WTC11 (cell line): ENCODE results near the gene MAML3. TPM values are rescaled to one million over a fixed set of nuclear protein-coding genes. Genes with fewer than 3 reads are reported as not detected.

ENCODE experiments used
- ATAC-seq: fragments of 200-7000 bp; cut with Tn5 transposase; 2 replicates; pipeline ENCODE4 v1.10.0; 2021; ENCODE audit warnings: mild to moderate bottlenecking, moderate library complexity
- CTCF ChIA-PET: fragments of 300-600 bp; sonication (Branson Sonifier 250); formaldehyde crosslinking; loops from one replicate; lab custom pipeline; 2021; ENCODE audit warnings: antibody characterized with exemption; lab: Charles Lee
- POLR2A ChIA-PET: fragments of 350-600 bp; sonication (Branson Sonifier 250); formaldehyde crosslinking; loops from one replicate; lab custom pipeline; 2021; ENCODE audit warnings: antibody characterized with exemption; lab: Charles Lee
- DNase-seq: peaks from one replicate; pipeline ENCODE4 v3.0.0; 2021; ENCODE audit warnings: low spot score
- H3K27ac Mint-ChIP-seq: 2 replicates; pipeline ENCODE4 v1.8.0; 2021; ENCODE audit warnings: mixed read lengths
- H3K27me3 Mint-ChIP-seq: 2 replicates; pipeline ENCODE4 v1.8.0; 2021; ENCODE audit warnings: low read depth, mild to moderate bottlenecking, moderate library complexity, mixed read lengths
- H3K36me3 Mint-ChIP-seq: 2 replicates; pipeline ENCODE4 v1.8.0; 2021; ENCODE audit warnings: mixed read lengths
- H3K4me1 Mint-ChIP-seq: 2 replicates; pipeline ENCODE4 v1.8.0; 2022; ENCODE audit warnings: mixed read lengths
- H3K4me3 Mint-ChIP-seq: 2 replicates; pipeline ENCODE4 v1.8.0; 2021; ENCODE audit warnings: mild to moderate bottlenecking, moderate library complexity, mixed read lengths
- H3K9me3 Mint-ChIP-seq: 2 replicates; pipeline ENCODE4 v1.8.0; 2021; ENCODE audit warnings: mixed read lengths
- ATF3 ChIP-seq: sonication (generic); formaldehyde crosslinking; conservative IDR thresholded peaks from 2 replicates; pipeline ENCODE4 v1.8.1; 2022; ENCODE audit warnings: mild to moderate bottlenecking, missing genetic modification reagents
- ATF6 ChIP-seq: sonication (generic); formaldehyde crosslinking; IDR thresholded peaks from 2 replicates; pipeline ENCODE4 v1.8.1; 2023; ENCODE audit warnings: mild to moderate bottlenecking, missing genetic modification reagents
- EMX1 ChIP-seq: fragments of 250-450 bp; sonication (Bioruptor Pico); IDR thresholded peaks from 2 replicates; pipeline ENCODE4 v1.8.0; 2021; ENCODE audit warnings: mild to moderate bottlenecking
- HMGA2 ChIP-seq: fragments of 250-450 bp; sonication (Bioruptor Pico); IDR thresholded peaks from 2 replicates; pipeline ENCODE4 v1.4.0; 2021; ENCODE audit warnings: mild to moderate bottlenecking, moderate library complexity
- KAT7 ChIP-seq: sonication (generic); formaldehyde crosslinking; IDR thresholded peaks from 2 replicates; pipeline ENCODE4 v1.8.1; 2023; ENCODE audit warnings: missing genetic modification reagents, mild to moderate bottlenecking, borderline replicate concordance
- NFATC4 ChIP-seq: fragments of 250-450 bp; sonication (Bioruptor Pico); IDR thresholded peaks from 2 replicates; pipeline ENCODE4 v1.9.0; 2021; ENCODE audit warnings: mild to moderate bottlenecking
- NR2C2 ChIP-seq: sonication (generic); formaldehyde crosslinking; IDR thresholded peaks from 2 replicates; pipeline ENCODE4 v1.8.0; 2022; ENCODE audit warnings: mild to moderate bottlenecking, missing genetic modification reagents
- OVOL2 ChIP-seq: fragments of 250-450 bp; sonication (Bioruptor Pico); IDR thresholded peaks from 2 replicates; pipeline ENCODE4 v1.9.0; 2021; ENCODE audit warnings: mild to moderate bottlenecking, borderline replicate concordance
- PRDM15 ChIP-seq: sonication (generic); formaldehyde crosslinking; IDR thresholded peaks from 2 replicates; pipeline ENCODE4 v1.8.0; 2022; ENCODE audit warnings: missing genetic modification reagents
- PRRX2 ChIP-seq: fragments of 250-450 bp; sonication (Bioruptor Pico); IDR thresholded peaks from 2 replicates; pipeline ENCODE4 v1.8.0; 2021; ENCODE audit warnings: mild to moderate bottlenecking
- TEAD4 ChIP-seq: sonication (generic); formaldehyde crosslinking; IDR thresholded peaks from 2 replicates; pipeline ENCODE4 v1.8.0; 2022; ENCODE audit warnings: mild to moderate bottlenecking, missing genetic modification reagents
- USF1 ChIP-seq: sonication (generic); formaldehyde crosslinking; IDR thresholded peaks from 2 replicates; pipeline ENCODE4 v1.8.0; 2022; ENCODE audit warnings: mild to moderate bottlenecking, missing genetic modification reagents
- ZNF232 ChIP-seq: sonication (generic); formaldehyde crosslinking; IDR thresholded peaks from 2 replicates; pipeline ENCODE4 v1.8.0; 2022; ENCODE audit warnings: mild to moderate bottlenecking, missing genetic modification reagents
- ZNF396 ChIP-seq: fragments of 250-450 bp; sonication (Bioruptor Pico); IDR thresholded peaks from 2 replicates; pipeline ENCODE4 v1.8.0; 2021; ENCODE audit warnings: mild to moderate bottlenecking, moderate library complexity, borderline replicate concordance
- ZNF416 ChIP-seq: fragments of 250-450 bp; sonication (Bioruptor Pico); IDR thresholded peaks from 2 replicates; pipeline ENCODE4 v1.9.0; 2021; ENCODE audit warnings: mild to moderate bottlenecking, inconsistent platforms
- total RNA-seq: library from RNA; stranded (reverse); gene quantifications from 3 replicates; pipeline ENCODE4 v1.2.3, GENCODE V29; 2021
- TF ChIP-seq, protein P1 (sequence below): sonication (generic); formaldehyde crosslinking; IDR thresholded peaks from 2 replicates; pipeline ENCODE4 v1.8.1; 2023; ENCODE audit warnings: mild to moderate bottlenecking, missing genetic modification reagents, borderline replicate concordance
- TF ChIP-seq, protein P2 (sequence below): sonication (generic); formaldehyde crosslinking; IDR thresholded peaks from 2 replicates; pipeline ENCODE4 v1.8.1; 2023; ENCODE audit warnings: mild to moderate bottlenecking, missing genetic modification reagents, moderate library complexity
- TF ChIP-seq, protein P3 (sequence below): sonication (generic); formaldehyde crosslinking; IDR thresholded peaks from 2 replicates; pipeline ENCODE4 v1.8.0; 2023; ENCODE audit warnings: mild to moderate bottlenecking, missing genetic modification reagents
- TF ChIP-seq, protein P4 (sequence below): sonication (generic); formaldehyde crosslinking; IDR thresholded peaks from 2 replicates; pipeline ENCODE4 v1.8.1; 2023; ENCODE audit warnings: mild to moderate bottlenecking, missing genetic modification reagents, moderate library complexity
- TF ChIP-seq, protein P5 (sequence below): fragments of 250-450 bp; sonication (Bioruptor Pico); IDR thresholded peaks from 2 replicates; pipeline ENCODE4 v2.1.2; 2022; ENCODE audit warnings: mild to moderate bottlenecking, moderate library complexity

MAML3 gene
- total RNA-seq, 1 experiment from 2014 or later: 7.4 TPM

DNA sequence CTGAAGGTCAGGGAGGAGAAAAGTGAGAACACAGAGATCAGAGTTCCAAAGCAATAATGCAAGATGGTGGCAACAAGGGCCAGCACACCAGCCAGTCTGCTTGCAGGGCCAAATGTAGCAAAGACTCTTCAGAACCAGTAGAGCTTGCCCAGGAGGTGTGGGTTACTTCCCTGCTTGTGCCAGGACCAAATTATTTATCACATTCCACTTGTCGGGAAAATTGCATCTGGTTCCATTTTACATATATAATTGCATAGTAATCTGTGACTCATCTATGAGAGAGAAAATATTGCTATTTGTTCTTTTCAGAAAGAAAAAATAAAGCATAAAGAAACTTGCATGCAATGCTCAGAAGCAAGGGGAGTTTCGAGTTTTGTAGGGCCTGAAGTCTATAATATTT, 41.4 kb downstream of the MAML3 start:
- ChIA-PET POLR2A (no interaction called here), CTCF (no interaction called here)
- Mint-ChIP-seq H3K4me1 (peaks cover 14% of the 10 kb centered on the region), H3K9me3 (no peaks in the 10 kb centered on the region), H3K36me3 (no peaks in the 10 kb centered on the region), H3K4me3 (no peak overlapping the region), H3K27ac (no peak overlapping the region), H3K27me3 (no peaks in the 10 kb centered on the region)
- DNase-seq: no peak
- TF ChIP-seq, protein P1, sequence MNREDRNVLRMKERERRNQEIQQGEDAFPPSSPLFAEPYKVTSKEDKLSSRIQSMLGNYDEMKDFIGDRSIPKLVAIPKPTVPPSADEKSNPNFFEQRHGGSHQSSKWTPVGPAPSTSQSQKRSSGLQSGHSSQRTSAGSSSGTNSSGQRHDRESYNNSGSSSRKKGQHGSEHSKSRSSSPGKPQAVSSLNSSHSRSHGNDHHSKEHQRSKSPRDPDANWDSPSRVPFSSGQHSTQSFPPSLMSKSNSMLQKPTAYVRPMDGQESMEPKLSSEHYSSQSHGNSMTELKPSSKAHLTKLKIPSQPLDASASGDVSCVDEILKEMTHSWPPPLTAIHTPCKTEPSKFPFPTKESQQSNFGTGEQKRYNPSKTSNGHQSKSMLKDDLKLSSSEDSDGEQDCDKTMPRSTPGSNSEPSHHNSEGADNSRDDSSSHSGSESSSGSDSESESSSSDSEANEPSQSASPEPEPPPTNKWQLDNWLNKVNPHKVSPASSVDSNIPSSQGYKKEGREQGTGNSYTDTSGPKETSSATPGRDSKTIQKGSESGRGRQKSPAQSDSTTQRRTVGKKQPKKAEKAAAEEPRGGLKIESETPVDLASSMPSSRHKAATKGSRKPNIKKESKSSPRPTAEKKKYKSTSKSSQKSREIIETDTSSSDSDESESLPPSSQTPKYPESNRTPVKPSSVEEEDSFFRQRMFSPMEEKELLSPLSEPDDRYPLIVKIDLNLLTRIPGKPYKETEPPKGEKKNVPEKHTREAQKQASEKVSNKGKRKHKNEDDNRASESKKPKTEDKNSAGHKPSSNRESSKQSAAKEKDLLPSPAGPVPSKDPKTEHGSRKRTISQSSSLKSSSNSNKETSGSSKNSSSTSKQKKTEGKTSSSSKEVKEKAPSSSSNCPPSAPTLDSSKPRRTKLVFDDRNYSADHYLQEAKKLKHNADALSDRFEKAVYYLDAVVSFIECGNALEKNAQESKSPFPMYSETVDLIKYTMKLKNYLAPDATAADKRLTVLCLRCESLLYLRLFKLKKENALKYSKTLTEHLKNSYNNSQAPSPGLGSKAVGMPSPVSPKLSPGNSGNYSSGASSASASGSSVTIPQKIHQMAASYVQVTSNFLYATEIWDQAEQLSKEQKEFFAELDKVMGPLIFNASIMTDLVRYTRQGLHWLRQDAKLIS: no peak
- no peak for TF ChIP-seq ATF6
- no peak for TF ChIP-seq KAT7 (CRISPR knock-in tag)
- no peak for TF ChIP-seq ZNF232 (CRISPR knock-in tag)
- TF ChIP-seq NFATC4 (CRISPR knock-in tag): no peak
- no peak for TF ChIP-seq NR2C2 (CRISPR knock-in tag)
- TF ChIP-seq, protein P2, sequence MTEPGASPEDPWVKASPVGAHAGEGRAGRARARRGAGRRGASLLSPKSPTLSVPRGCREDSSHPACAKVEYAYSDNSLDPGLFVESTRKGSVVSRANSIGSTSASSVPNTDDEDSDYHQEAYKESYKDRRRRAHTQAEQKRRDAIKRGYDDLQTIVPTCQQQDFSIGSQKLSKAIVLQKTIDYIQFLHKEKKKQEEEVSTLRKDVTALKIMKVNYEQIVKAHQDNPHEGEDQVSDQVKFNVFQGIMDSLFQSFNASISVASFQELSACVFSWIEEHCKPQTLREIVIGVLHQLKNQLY (CRISPR knock-in tag): no peak
- TF ChIP-seq ATF3 (CRISPR knock-in tag): no peak
- no peak for TF ChIP-seq HMGA2 (CRISPR knock-in tag)
- TF ChIP-seq EMX1 (CRISPR knock-in tag): no peak
- TF ChIP-seq PRRX2 (CRISPR knock-in tag): no peak
- TF ChIP-seq USF1 (CRISPR knock-in tag): no peak
- TF ChIP-seq, protein P3, sequence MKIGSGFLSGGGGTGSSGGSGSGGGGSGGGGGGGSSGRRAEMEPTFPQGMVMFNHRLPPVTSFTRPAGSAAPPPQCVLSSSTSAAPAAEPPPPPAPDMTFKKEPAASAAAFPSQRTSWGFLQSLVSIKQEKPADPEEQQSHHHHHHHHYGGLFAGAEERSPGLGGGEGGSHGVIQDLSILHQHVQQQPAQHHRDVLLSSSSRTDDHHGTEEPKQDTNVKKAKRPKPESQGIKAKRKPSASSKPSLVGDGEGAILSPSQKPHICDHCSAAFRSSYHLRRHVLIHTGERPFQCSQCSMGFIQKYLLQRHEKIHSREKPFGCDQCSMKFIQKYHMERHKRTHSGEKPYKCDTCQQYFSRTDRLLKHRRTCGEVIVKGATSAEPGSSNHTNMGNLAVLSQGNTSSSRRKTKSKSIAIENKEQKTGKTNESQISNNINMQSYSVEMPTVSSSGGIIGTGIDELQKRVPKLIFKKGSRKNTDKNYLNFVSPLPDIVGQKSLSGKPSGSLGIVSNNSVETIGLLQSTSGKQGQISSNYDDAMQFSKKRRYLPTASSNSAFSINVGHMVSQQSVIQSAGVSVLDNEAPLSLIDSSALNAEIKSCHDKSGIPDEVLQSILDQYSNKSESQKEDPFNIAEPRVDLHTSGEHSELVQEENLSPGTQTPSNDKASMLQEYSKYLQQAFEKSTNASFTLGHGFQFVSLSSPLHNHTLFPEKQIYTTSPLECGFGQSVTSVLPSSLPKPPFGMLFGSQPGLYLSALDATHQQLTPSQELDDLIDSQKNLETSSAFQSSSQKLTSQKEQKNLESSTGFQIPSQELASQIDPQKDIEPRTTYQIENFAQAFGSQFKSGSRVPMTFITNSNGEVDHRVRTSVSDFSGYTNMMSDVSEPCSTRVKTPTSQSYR (CRISPR knock-in tag): no peak
- TF ChIP-seq TEAD4: no peak
- TF ChIP-seq PRDM15 (CRISPR knock-in tag): no peak
- TF ChIP-seq, protein P4, sequence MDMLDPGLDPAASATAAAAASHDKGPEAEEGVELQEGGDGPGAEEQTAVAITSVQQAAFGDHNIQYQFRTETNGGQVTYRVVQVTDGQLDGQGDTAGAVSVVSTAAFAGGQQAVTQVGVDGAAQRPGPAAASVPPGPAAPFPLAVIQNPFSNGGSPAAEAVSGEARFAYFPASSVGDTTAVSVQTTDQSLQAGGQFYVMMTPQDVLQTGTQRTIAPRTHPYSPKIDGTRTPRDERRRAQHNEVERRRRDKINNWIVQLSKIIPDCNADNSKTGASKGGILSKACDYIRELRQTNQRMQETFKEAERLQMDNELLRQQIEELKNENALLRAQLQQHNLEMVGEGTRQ: no peak
- TF ChIP-seq, protein P5, sequence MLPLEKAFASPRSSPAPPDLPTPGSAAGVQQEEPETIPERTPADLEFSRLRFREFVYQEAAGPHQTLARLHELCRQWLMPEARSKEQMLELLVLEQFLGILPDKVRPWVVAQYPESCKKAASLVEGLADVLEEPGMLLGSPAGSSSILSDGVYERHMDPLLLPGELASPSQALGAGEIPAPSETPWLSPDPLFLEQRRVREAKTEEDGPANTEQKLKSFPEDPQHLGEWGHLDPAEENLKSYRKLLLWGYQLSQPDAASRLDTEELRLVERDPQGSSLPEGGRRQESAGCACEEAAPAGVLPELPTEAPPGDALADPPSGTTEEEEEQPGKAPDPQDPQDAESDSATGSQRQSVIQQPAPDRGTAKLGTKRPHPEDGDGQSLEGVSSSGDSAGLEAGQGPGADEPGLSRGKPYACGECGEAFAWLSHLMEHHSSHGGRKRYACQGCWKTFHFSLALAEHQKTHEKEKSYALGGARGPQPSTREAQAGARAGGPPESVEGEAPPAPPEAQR: no peak
- TF ChIP-seq ZNF396 (CRISPR knock-in tag): no peak
- no peak for TF ChIP-seq OVOL2 (CRISPR knock-in tag)
- TF ChIP-seq ZNF416 (CRISPR knock-in tag): no peak
- ATAC-seq: no peak
